H1 (cell line): ENCODE measurements around the gene SHISAL2B.

Experiments used
- GABPA ChIP-seq: IDR thresholded peaks from 2 replicates; pipeline ENCODE4 v1.6.1; 2011; ENCODE audit warnings: mild to moderate bottlenecking, low read length, moderate library complexity, borderline replicate concordance; ENCODE audit not compliant: insufficient read depth
- HDAC2 ChIP-seq, 2 experiments: fragments of 300-600 bp in 1 of 2; sonication (generic) in 1 of 2; IDR thresholded peaks; 2 replicates each; pipeline ENCODE4 v1.6.1; 2011 to 2012; ENCODE audit warnings: low read depth in 2 of 2, low read length in 2 of 2, mild to moderate bottlenecking in 2 of 2, moderate library complexity in 2 of 2, borderline replicate concordance in 1 of 2, inconsistent platforms in 1 of 2
- JUN ChIP-seq: IDR thresholded peaks from 2 replicates; pipeline ENCODE4 v1.6.1; 2011; ENCODE audit warnings: low read depth, mild to moderate bottlenecking, improper control_type of control experiment, low read length
- POLR2A ChIP-seq, 2 experiments: IDR thresholded peaks; 1 replicate in 1 of 2; 2 replicates in 1 of 2; pipeline ENCODE4 v1.6.1; 2011; ENCODE audit warnings: low read depth in 2 of 2, low read length in 2 of 2, mild to moderate bottlenecking in 2 of 2; ENCODE audit errors: control extremely low read depth in 1 of 2
- POLR2AphosphoS5 ChIP-seq: IDR thresholded peaks from 2 replicates; pipeline ENCODE4 v1.6.1; 2011; ENCODE audit warnings: low read depth, low read length
- TF ChIP-seq, protein P1 (sequence below), 3 experiments: IDR thresholded peaks; 1 replicate in 2 of 3; 2 replicates in 1 of 3; pipeline versions ENCODE4 v1.5.1 to v1.6.1; 2011; ENCODE audit warnings: low read length in 3 of 3, mild to moderate bottlenecking in 3 of 3, inconsistent platforms in 2 of 3, low read depth in 1 of 3, moderate library complexity in 1 of 3; ENCODE audit not compliant: insufficient read depth in 1 of 3; ENCODE audit errors: control extremely low read depth in 1 of 3

DNA sequence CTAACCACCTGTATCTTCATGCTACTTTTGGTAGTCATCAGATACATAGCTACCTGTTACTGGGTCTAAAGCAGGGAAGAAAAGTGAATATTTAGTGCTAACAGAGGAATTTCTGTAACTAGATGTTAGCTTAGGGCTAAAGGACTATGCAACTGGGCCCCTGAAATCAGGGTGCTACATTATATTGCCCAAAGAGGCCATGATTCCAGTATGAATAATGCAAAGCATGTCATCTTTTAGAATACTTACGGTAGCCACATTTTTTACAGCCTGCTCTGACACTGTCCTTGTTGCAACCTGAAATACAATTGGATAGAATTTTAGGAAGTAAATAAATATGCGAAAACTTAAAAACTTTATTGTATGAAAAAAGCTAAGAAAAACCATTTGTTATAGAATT, 63.8 kb downstream of the SHISAL2B start:
- no peak for TF ChIP-seq POLR2AphosphoS5
- no peak for TF ChIP-seq JUN
- no peak for TF ChIP-seq GABPA
- TF ChIP-seq, protein P1, sequence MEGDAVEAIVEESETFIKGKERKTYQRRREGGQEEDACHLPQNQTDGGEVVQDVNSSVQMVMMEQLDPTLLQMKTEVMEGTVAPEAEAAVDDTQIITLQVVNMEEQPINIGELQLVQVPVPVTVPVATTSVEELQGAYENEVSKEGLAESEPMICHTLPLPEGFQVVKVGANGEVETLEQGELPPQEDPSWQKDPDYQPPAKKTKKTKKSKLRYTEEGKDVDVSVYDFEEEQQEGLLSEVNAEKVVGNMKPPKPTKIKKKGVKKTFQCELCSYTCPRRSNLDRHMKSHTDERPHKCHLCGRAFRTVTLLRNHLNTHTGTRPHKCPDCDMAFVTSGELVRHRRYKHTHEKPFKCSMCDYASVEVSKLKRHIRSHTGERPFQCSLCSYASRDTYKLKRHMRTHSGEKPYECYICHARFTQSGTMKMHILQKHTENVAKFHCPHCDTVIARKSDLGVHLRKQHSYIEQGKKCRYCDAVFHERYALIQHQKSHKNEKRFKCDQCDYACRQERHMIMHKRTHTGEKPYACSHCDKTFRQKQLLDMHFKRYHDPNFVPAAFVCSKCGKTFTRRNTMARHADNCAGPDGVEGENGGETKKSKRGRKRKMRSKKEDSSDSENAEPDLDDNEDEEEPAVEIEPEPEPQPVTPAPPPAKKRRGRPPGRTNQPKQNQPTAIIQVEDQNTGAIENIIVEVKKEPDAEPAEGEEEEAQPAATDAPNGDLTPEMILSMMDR (IDR thresholded peaks at IDR 0.05; ENCODE audit: control extremely low read depth in 1 of 3, insufficient read depth in 1 of 3, low read depth in 1 of 3, low read length in 3 of 3) = no peak
- TF ChIP-seq POLR2A (IDR thresholded peaks at IDR 0.05; ENCODE audit: control extremely low read depth in 1 of 2, low read depth in 2 of 2, low read length in 2 of 2) = no peak
- TF ChIP-seq HDAC2 (IDR thresholded peaks at IDR 0.05; ENCODE audit: borderline replicate concordance in 1 of 2, low read depth in 2 of 2, low read length in 2 of 2) = no peak
